HepG2 (cell line): ENCODE results near the gene TMEM220. TPM values are rescaled to one million over a fixed set of nuclear protein-coding genes. Genes with fewer than 3 reads are reported as not detected.

Experiments used
- AFF4 ChIP-seq: sonication (generic); formaldehyde crosslinking; IDR thresholded peaks from 2 replicates; pipeline ENCODE4 v1.4.0; 2020; ENCODE audit warnings: missing genetic modification reagents
- ARID4A ChIP-seq: sonication (generic); formaldehyde crosslinking; IDR thresholded peaks from 2 replicates; pipeline ENCODE4 v1.5.0; 2020; ENCODE audit warnings: mild to moderate bottlenecking, missing genetic modification reagents, borderline replicate concordance
- ATM ChIP-seq: fragments of 450-650 bp; IDR thresholded peaks from 2 replicates; pipeline ENCODE4 v1.7.1; 2017; ENCODE audit warnings: mild to moderate bottlenecking, borderline replicate concordance
- CBFB ChIP-seq: sonication (generic); formaldehyde crosslinking; IDR thresholded peaks from 2 replicates; pipeline ENCODE4 v1.4.0; 2020; ENCODE audit warnings: missing genetic modification reagents
- CREBL2 ChIP-seq: sonication (generic); formaldehyde crosslinking; IDR thresholded peaks from 2 replicates; pipeline ENCODE4 v1.8.1; 2023; ENCODE audit warnings: missing genetic modification reagents, mild to moderate bottlenecking, borderline replicate concordance
- FOSL1 ChIP-seq: sonication (generic); formaldehyde crosslinking; IDR thresholded peaks from 2 replicates; pipeline ENCODE4 v1.9.0; 2021; ENCODE audit warnings: missing genetic modification reagents, borderline replicate concordance
- GTF2F1 ChIP-seq: fragments of 150-350 bp; IDR thresholded peaks from 2 replicates; pipeline ENCODE4 v1.6.1; 2014; ENCODE audit warnings: low read length
- IKZF1 ChIP-seq: fragments of 450-650 bp; IDR thresholded peaks from 2 replicates; pipeline ENCODE4 v1.7.1; 2016
- NFE2L1 ChIP-seq: sonication (generic); formaldehyde crosslinking; IDR thresholded peaks from 2 replicates; pipeline ENCODE4 v1.4.0; 2020; ENCODE audit warnings: missing genetic modification reagents, mild to moderate bottlenecking, borderline replicate concordance
- NFYC ChIP-seq: IDR thresholded peaks from 2 replicates; pipeline ENCODE4 v1.6.1; 2016; ENCODE audit warnings: missing genetic modification reagents, missing compliant biosample characterization
- SUZ12 ChIP-seq: fragments of 150-350 bp; IDR thresholded peaks from 2 replicates; pipeline ENCODE4 v1.6.1; 2014; ENCODE audit warnings: low read depth, low read length
- TEAD3 ChIP-seq: optimal IDR thresholded peaks from 2 replicates; pipeline ENCODE3; 2016; ENCODE audit warnings: borderline replicate concordance
- ZFX ChIP-seq: sonication (generic); formaldehyde crosslinking; IDR thresholded peaks from 2 replicates; pipeline ENCODE4 v1.4.0; 2020; ENCODE audit warnings: mild to moderate bottlenecking, low read depth, missing genetic modification reagents, moderate library complexity
- ZNF333 ChIP-seq: sonication (generic); formaldehyde crosslinking; IDR thresholded peaks from 2 replicates; pipeline ENCODE4 v1.4.0; 2020; ENCODE audit warnings: mild to moderate bottlenecking, missing genetic modification reagents, borderline replicate concordance
- ZNF510 ChIP-seq: sonication (generic); formaldehyde crosslinking; IDR thresholded peaks from 2 replicates; pipeline ENCODE4 v1.4.0; 2020; ENCODE audit warnings: low read depth, mild to moderate bottlenecking, missing genetic modification reagents
- ZNF616 ChIP-seq: sonication (generic); formaldehyde crosslinking; IDR thresholded peaks from 2 replicates; pipeline ENCODE4 v1.5.0; 2020; ENCODE audit warnings: low read depth, mild to moderate bottlenecking, missing genetic modification reagents
- ZNF737 ChIP-seq: sonication (generic); formaldehyde crosslinking; IDR thresholded peaks from 2 replicates; pipeline ENCODE4 v1.5.0; 2020; ENCODE audit warnings: missing genetic modification reagents, mild to moderate bottlenecking, borderline replicate concordance
- ZNF891 ChIP-seq: sonication (generic); formaldehyde crosslinking; IDR thresholded peaks from 2 replicates; pipeline ENCODE4 v1.5.0; 2020; ENCODE audit warnings: mild to moderate bottlenecking, missing genetic modification reagents
- ZSCAN31 ChIP-seq: sonication (generic); formaldehyde crosslinking; IDR thresholded peaks from 2 replicates; pipeline ENCODE4 v1.5.0; 2020; ENCODE audit warnings: low read depth, mild to moderate bottlenecking, missing genetic modification reagents
- polyA plus RNA-seq, 8 experiments: library from polyadenylated mRNA; depleted of rRNA in 3 of 8; stranded (reverse) in 7 of 8; unstranded in 1 of 8; fragments of >200 nt; fragmentation: Illumina TruSeq in 4 of 8; extraction: Trizol in 4 of 8; gene quantifications; 2 replicates each; pipeline versions ENCODE4 v1.2.1 to v1.2.3, GENCODE V29; 2011 to 2016; ENCODE audit warnings: low read depth in 4 of 8, missing spikeins in 1 of 8, mixed read lengths in 1 of 8; ENCODE audit not compliant: insufficient read depth in 1 of 8
- total RNA-seq, 5 experiments: library from RNA; depleted of rRNA; stranded (reverse); fragments of >200 nt; fragmentation: Illumina TruSeq; extraction: Trizol; gene quantifications; 2 replicates each; pipeline ENCODE4 v1.2.3, GENCODE V29; 2016; ENCODE audit warnings: low read depth in 1 of 5
- TF ChIP-seq, protein P1 (sequence below): sonication (generic); formaldehyde crosslinking; IDR thresholded peaks from 2 replicates; pipeline ENCODE4 v1.5.0; 2020; ENCODE audit warnings: missing genetic modification reagents, mild to moderate bottlenecking, borderline replicate concordance

Gene TMEM220
- total and polyA plus RNA-seq, 2 of the 13 experiments (the other 11 are each of a cell fraction or from before 2014, with no cell fraction given) = 1.3 to 2.2 TPM

- TF ChIP-seq AFF4 (no peak), TEAD3 (CRISPR knock-in tag) (no peak), SUZ12 (no peak), GTF2F1 (no peak), ARID4A (peak; percentile 79; the same call in 1 of the 2 replicates), NFYC (CRISPR knock-in tag) (no peak), CBFB (CRISPR knock-in tag) (peak; percentile 69; the same call in 1 of the 2 replicates), ATM (no peak), ZNF333 (CRISPR knock-in tag) (no peak), NFE2L1 (no peak), ZNF616 (CRISPR knock-in tag) (0 out of 2 replicates have a peak, but pooled peaks have one; percentile 38), CREBL2 (CRISPR knock-in tag) (no peak), ZNF737 (CRISPR knock-in tag) (no peak), FOSL1 (CRISPR knock-in tag) (no peak), ZFX (CRISPR knock-in tag) (peak; percentile 91), ZNF891 (CRISPR knock-in tag) (no peak), ZSCAN31 (CRISPR knock-in tag) (peak; percentile 58; the same call in 1 of the 2 replicates), IKZF1 (no peak), ZNF510 (CRISPR knock-in tag) (no peak)
- TF ChIP-seq, protein P1, sequence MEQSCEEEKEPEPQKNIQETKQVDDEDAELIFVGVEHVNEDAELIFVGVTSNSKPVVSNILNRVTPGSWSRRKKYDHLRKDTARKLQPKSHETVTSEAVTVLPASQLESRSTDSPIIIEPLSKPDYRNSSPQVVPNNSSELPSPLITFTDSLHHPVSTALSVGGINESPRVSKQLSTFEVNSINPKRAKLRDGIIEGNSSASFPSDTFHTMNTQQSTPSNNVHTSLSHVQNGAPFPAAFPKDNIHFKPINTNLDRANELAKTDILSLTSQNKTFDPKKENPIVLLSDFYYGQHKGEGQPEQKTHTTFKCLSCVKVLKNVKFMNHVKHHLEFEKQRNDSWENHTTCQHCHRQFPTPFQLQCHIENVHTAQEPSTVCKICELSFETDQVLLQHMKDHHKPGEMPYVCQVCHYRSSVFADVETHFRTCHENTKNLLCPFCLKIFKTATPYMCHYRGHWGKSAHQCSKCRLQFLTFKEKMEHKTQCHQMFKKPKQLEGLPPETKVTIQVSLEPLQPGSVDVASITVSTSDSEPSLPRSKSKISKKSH (CRISPR knock-in tag) = no peak
Measured at GRCh38 chr17:10729334-10730193, at the start of gene TMEM220 (continued).
